Adrenal gland (tissue), 12 donors: ENCODE data around the gene GNLY. TPM values are rescaled to one million over a fixed set of nuclear protein-coding genes. Genes with fewer than 3 reads are reported as not detected.

Source experiments
- DNase-seq, 7 donors: peaks; one replicate each; pipeline ENCODE4 v3.0.0-alpha.2; 2019 to 2020
- H3K27ac ChIP-seq, 5 donors: fragments of 200-600 bp; sonication (generic) in 4 of 5; 1 replicate in 3 of 5; 2 replicates in 2 of 5; pipeline versions ENCODE4 v1.5.1 to v1.8.0; 2016 to 2020; ENCODE audit warnings: mild to moderate bottlenecking in 1 of 5
- H3K27me3 ChIP-seq: fragments of 200-600 bp; 2 replicates; pipeline ENCODE4 v1.8.0; 2021
- H3K36me3 ChIP-seq, 2 donors: fragments of 200-600 bp; replicated peaks in 1 of 2; 1 replicate in 1 of 2; 2 replicates in 1 of 2; pipeline versions ENCODE4 v1.5.1 to v1.8.0; 2018 to 2022
- H3K4me1 ChIP-seq, 2 donors: fragments of 200-600 bp; replicated peaks in 1 of 2; 1 replicate in 1 of 2; 2 replicates in 1 of 2; pipeline versions ENCODE4 v1.5.1 to v1.8.0; 2018 to 2021
- H3K4me3 ChIP-seq, 4 donors: fragments of 200-600 bp; sonication (generic) in 3 of 4; one replicate each; pipeline ENCODE4 v1.5.1; 2016 to 2018
- H3K9me3 ChIP-seq, 3 donors: fragments of 200-600 bp; sonication (generic) in 1 of 3; replicated peaks in 1 of 3; 1 replicate in 2 of 3; 2 replicates in 1 of 3; pipeline versions ENCODE4 v1.5.1 to v1.8.0; 2016 to 2021
- POLR2A ChIP-seq, 2 donors: fragments of 450-650 bp; IDR thresholded peaks; one replicate each; pipeline ENCODE4 v1.6.1; 2017; ENCODE audit warnings: antibody characterized with exemption in 2 of 2, mild to moderate bottlenecking in 2 of 2, moderate library complexity in 1 of 2
- WGBS, 4 donors: extraction: QIAGEN DNeasy Blood & Tissue Kit in 2 of 4; methylation state at CpG; one replicate each; pipeline versions ENCODE4 v1.1.5 to v1.1.7; 2013 to 2017; 5-methylcytosine and 5-hydroxymethylcytosine counted together
- intact Hi-C, 2 donors: fragments of 100-400 bp; cut with DNase I; formaldehyde crosslinking; loops; one replicate each; pipeline versions ENCODE4 v1.14.1 to v1.15.0; 2022 to 2023
- polyA plus RNA-seq, 3 donors: library from polyadenylated mRNA; stranded (reverse); fragments of 200-250 nt in 2 of 3; fragments of 350-450 nt in 1 of 3; fragmentation: Illumina TruSeq in 1 of 3; extraction: RNeasy Lipid Tissue Mini Kit (QIAGEN cat#74804) in 1 of 3; gene quantifications; one replicate each; pipeline ENCODE4 v1.2.3, GENCODE V29; 2013 to 2014
- total RNA-seq, 9 donors: library from RNA; depleted of rRNA in 4 of 9; stranded (reverse); fragments of >200 nt in 4 of 9; fragments of 120-200 nt in 1 of 9; fragmentation: NEBNext Ultra II Directional in 1 of 9; extraction: Animal tissue kit (Norgen Biotek cat#: 25700) in 1 of 9; gene quantifications; one replicate each; pipeline versions ENCODE4 v1.1.0 to v1.2.4, GENCODE V29; 2013 to 2023
- TF ChIP-seq, protein P1 (sequence below), 6 experiments: fragments of 450-650 bp in 4 of 6; fragments of 200-600 bp in 2 of 6; sonication (generic) in 1 of 6; IDR thresholded peaks; 1 replicate in 5 of 6; 2 replicates in 1 of 6; pipeline versions ENCODE4 v1.5.1 to v1.8.0; 2016 to 2021; ENCODE audit warnings: antibody characterized with exemption in 6 of 6, mild to moderate bottlenecking in 2 of 6, moderate library complexity in 1 of 6
- donor health status: healthy with polysubstance abuse.
- donor health status: Bipolar disorder and iron deficiency.
- donor health status: DM: yes; HTN: yes; CAD: no.
- donor health status: DM: no; HTN: no; CAD: no.
- donor health status: DM: no; HTN: no; CAD: no.
- donor health status: DM: yes; HTN: yes; CAD: no.

The GNLY gene
- total and polyA plus RNA-seq, 12 donors = 0.28 to 6.7 (median 1.3) TPM; not detected in 1

GRCh38 chr2:85744055-85744454, 49.9 kb downstream of the GNLY start:
- H3K27me3 ChIP-seq = no peaks in the 10 kb centered on the region
- H3K36me3 ChIP-seq = no peaks in the 10 kb centered on the region
- H3K4me3 ChIP-seq = no peak overlapping the region
- no peaks in the 10 kb centered on the region for H3K9me3 ChIP-seq
- peaks cover 17 to 47% of the 10 kb centered on the region in 2 donors for H3K4me1 ChIP-seq
- intact Hi-C loops = no loop called here
- no peak for DNase-seq
- H3K27ac ChIP-seq = peak overlapping the region in 2 of 5 donors; percentile 67 to 91
- 55 to 76% (median 59%) methylated on average over 3 to 4 of the region's 4 CpGs for WGBS, 4 donors
- TF ChIP-seq POLR2A (IDR thresholded peaks at IDR 0.05) = no peak
- TF ChIP-seq, protein P1, sequence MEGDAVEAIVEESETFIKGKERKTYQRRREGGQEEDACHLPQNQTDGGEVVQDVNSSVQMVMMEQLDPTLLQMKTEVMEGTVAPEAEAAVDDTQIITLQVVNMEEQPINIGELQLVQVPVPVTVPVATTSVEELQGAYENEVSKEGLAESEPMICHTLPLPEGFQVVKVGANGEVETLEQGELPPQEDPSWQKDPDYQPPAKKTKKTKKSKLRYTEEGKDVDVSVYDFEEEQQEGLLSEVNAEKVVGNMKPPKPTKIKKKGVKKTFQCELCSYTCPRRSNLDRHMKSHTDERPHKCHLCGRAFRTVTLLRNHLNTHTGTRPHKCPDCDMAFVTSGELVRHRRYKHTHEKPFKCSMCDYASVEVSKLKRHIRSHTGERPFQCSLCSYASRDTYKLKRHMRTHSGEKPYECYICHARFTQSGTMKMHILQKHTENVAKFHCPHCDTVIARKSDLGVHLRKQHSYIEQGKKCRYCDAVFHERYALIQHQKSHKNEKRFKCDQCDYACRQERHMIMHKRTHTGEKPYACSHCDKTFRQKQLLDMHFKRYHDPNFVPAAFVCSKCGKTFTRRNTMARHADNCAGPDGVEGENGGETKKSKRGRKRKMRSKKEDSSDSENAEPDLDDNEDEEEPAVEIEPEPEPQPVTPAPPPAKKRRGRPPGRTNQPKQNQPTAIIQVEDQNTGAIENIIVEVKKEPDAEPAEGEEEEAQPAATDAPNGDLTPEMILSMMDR (IDR thresholded peaks at IDR 0.05) = no peak

DNA sequence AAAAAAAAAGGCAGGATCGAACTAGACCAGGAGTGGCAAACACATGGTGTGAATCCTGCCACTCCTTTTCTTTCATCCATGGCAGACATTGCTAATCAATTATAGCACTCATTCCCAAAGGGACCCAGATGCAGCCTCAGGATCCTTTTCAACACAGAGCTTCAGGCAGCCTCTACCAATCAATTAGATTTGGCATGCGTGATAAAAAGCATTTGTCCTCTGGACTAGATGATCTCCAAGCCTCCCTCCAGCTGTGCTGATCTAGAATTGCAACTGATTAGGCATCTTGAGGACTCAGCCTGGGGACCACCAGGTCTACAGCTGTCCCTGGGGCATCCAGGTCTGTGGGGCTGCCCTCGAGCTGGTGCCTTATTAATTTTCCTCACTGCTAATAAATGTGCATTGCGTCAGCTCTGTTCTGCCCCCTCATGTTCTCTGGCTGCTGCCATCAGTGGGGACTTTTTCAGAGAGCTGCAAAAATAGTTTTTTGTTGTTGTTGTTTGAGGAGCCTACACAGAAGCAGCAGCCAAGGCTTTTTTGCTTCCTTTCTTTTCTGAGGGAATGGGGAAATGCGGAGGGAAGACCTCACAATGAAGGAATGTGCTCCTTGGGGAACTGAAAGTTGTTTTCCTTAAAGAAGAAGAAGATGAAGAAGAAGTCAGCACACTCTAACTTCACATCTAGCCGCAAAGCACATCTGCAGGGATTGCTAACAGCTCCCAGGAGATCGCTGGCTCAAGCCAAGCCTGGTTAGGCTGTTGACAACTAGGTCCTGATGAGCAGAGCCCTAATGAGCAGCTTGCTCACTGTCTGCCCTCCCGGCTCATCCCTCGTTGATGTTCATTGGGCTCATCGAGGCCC, 50.8 kb downstream of the GNLY start:
- WGBS, 4 donors = 44 to 51% (median 47%) methylated on average over 8 to 10 of the region's 10 CpGs
- no peaks in the 10 kb centered on the region for H3K27me3 ChIP-seq
- H3K9me3 ChIP-seq = no peaks in the 10 kb centered on the region
- peaks cover 17 to 47% of the 10 kb centered on the region in 2 donors for H3K4me1 ChIP-seq
- peak in 2 of 7 donors; percentile 40 to 65 for DNase-seq
- TF ChIP-seq, protein P1 (IDR thresholded peaks at IDR 0.05) = no peak
- TF ChIP-seq POLR2A (IDR thresholded peaks at IDR 0.05) = no peak
- H3K36me3 ChIP-seq = no peaks in the 10 kb centered on the region
- H3K27ac ChIP-seq = peak overlapping the region in 2 of 5 donors; percentile 67 to 77
- no peak overlapping the region for H3K4me3 ChIP-seq
- intact Hi-C loops = loop anchor here (5.0 kb wide), 2 partner anchors 52 to 67 kb away; no protein-coding TSS in a partner anchor

- intact Hi-C loops = loop anchor here (5.0 kb wide), 2 partner anchors 52 to 67 kb away; no protein-coding TSS in a partner anchor
Observed at GRCh38 chr2:85745619-85746018, 51.5 kb downstream of the GNLY start.

More at GRCh38 chr2:85745619-85746018, 51.5 kb downstream of the GNLY start:
- H3K27me3 ChIP-seq = no peaks in the 10 kb centered on the region
- H3K27ac ChIP-seq = peak overlapping the region in 2 of 5 donors; percentile 67 to 68
- peaks cover 18 to 47% of the 10 kb centered on the region in 2 donors for H3K4me1 ChIP-seq
- no peak for DNase-seq
- no peak overlapping the region for H3K4me3 ChIP-seq
- H3K36me3 ChIP-seq = no peaks in the 10 kb centered on the region
- no peak for TF ChIP-seq POLR2A (IDR thresholded peaks at IDR 0.05)
- TF ChIP-seq, protein P1 (IDR thresholded peaks at IDR 0.05) = no peak
- no peaks in the 10 kb centered on the region for H3K9me3 ChIP-seq
- WGBS, 4 donors = 45 to 58% (median 50%) methylated on average over 7 to 8 of the region's 8 CpGs
